ENCODE measurements around the gene DENND2C. TPM values are rescaled to one million over a fixed set of nuclear protein-coding genes. Genes with fewer than 3 reads are reported as not detected.

Gene DENND2C
- total RNA-seq, 1 experiment from 2014 or later = 3.6 TPM

GRCh38 chr1:114702737-114703136, 32.9 kb upstream of the DENND2C start:
- no peaks in the 10 kb centered on the region for H3K79me2 ChIP-seq (ENCODE audit: insufficient read depth, low read length)
- H3K4me2 ChIP-seq (ENCODE audit: low read length) = no peak overlapping the region
- H3K4me3 ChIP-seq (replicated peaks in 1 of 2; ENCODE audit: low read depth in 1 of 2, low read length in 2 of 2) = no peak overlapping the region
- H4K20me1 ChIP-seq (ENCODE audit: insufficient read depth) = no peaks in the 10 kb centered on the region
- H3K9me3 ChIP-seq (ENCODE audit: control insufficient read depth in 1 of 2, insufficient read depth in 1 of 2, low read depth in 1 of 2, low read length in 2 of 2) = no peaks in the 10 kb centered on the region
- H2AFZ ChIP-seq (ENCODE audit: low read depth, low read length, poor library complexity, severe bottlenecking) = no peak overlapping the region
- H3K9ac ChIP-seq (ENCODE audit: low read length) = no peak overlapping the region
- BruUV-seq (replicated peaks) = no TSS peak
- H3K9me2 ChIP-seq (ENCODE audit: insufficient read depth) = no peaks in the 10 kb centered on the region
- no peak for ATAC-seq
- intact Hi-C loops (cut with micrococcal nuclease) = no loop called here
- H3K4me1 ChIP-seq (ENCODE audit: control insufficient read depth in 1 of 2, insufficient read depth in 2 of 2, low read length in 2 of 2) = no peaks in the 10 kb centered on the region
- ChIA-PET RAD21 (ENCODE audit: low non-redundant PET in 1 of 2, low total read pairs in 2 of 2, uncharacterized antibody in 2 of 2, unreplicated experiment in 2 of 2) (no interaction called here), POLR2A (no interaction called here), CTCF (no interaction called here)
- TF ChIP-seq CTCF (IDR thresholded peaks at IDR 0.05 in 2 of 3, conservative IDR thresholded peaks at IDR 0.05 in 1 of 3; ENCODE audit: borderline replicate concordance in 1 of 3, insufficient read depth in 1 of 3, low read depth in 2 of 3, low read length in 2 of 3) = no peak
- TF ChIP-seq SP1 (IDR thresholded peaks at IDR 0.05; ENCODE audit: low read depth) = no peak
- TF ChIP-seq ZNF274 (IDR thresholded peaks at IDR 0.05; ENCODE audit: low read depth, low read length) = no peak
- no peak for TF ChIP-seq TCF7L2 (IDR thresholded peaks at IDR 0.05; ENCODE audit: borderline replicate concordance, extremely low read depth, insufficient read depth, insufficient read length)
- TF ChIP-seq CEBPB (IDR thresholded peaks at IDR 0.05; ENCODE audit: low read depth) = no peak
- TF ChIP-seq JUND (IDR thresholded peaks at IDR 0.05) = no peak
- TF ChIP-seq POLR2A (IDR thresholded peaks at IDR 0.05; ENCODE audit: borderline replicate concordance, extremely low read depth, insufficient read depth, insufficient read length) = no peak
- no peak overlapping the region for H3K27ac ChIP-seq (ENCODE audit: low read depth, low read length)
- H3K36me3 ChIP-seq (ENCODE audit: control insufficient read depth in 1 of 2, insufficient read depth in 2 of 2, low read length in 2 of 2) = peaks cover 13% of the 10 kb centered on the region in 2 experiments
- no peak for DNase-seq (ENCODE audit: low read depth, low spot score)
- no peaks in the 10 kb centered on the region for H3K27me3 ChIP-seq (ENCODE audit: insufficient read depth, low read length)

GRCh38 chr1:114701931-114702330, 32.1 kb upstream of the DENND2C start:
- H3K9ac ChIP-seq (ENCODE audit: low read length) = no peak overlapping the region
- POLR2A ChIA-PET = no interaction called here
- no TSS peak for BruUV-seq (replicated peaks)
- H3K4me1 ChIP-seq (ENCODE audit: control insufficient read depth in 1 of 2, insufficient read depth in 2 of 2, low read length in 2 of 2) = no peaks in the 10 kb centered on the region
- no peak overlapping the region for H3K4me2 ChIP-seq (ENCODE audit: low read length)
- ATAC-seq = no peak
- CTCF ChIA-PET = no interaction called here
- TF ChIP-seq ELF1 (IDR thresholded peaks at IDR 0.05; ENCODE audit: borderline replicate concordance, low read depth) = no peak
- TF ChIP-seq ATF3 (IDR thresholded peaks at IDR 0.05) = no peak
- TF ChIP-seq CEBPB (IDR thresholded peaks at IDR 0.05; ENCODE audit: low read depth) = no peak
- no peak for TF ChIP-seq REST (IDR thresholded peaks at IDR 0.05; ENCODE audit: low read depth)
- no peak for TF ChIP-seq POLR2A (IDR thresholded peaks at IDR 0.05; ENCODE audit: borderline replicate concordance, extremely low read depth, insufficient read depth, insufficient read length)
- TF ChIP-seq ZNF274 (IDR thresholded peaks at IDR 0.05; ENCODE audit: low read depth, low read length) = no peak
- no peak for TF ChIP-seq ZFX (IDR thresholded peaks at IDR 0.05)
- no peak for TF ChIP-seq EZH2phosphoT487 (IDR thresholded peaks at IDR 0.05; ENCODE audit: borderline replicate concordance)
- no peak for TF ChIP-seq FOSL1 (IDR thresholded peaks at IDR 0.05; ENCODE audit: low read depth)
- no peak for TF ChIP-seq YY1 (IDR thresholded peaks at IDR 0.05; ENCODE audit: extremely low read depth, insufficient replicate concordance, low read depth, low read length)
- H3K9me2 ChIP-seq (ENCODE audit: insufficient read depth) = no peaks in the 10 kb centered on the region
- H4K20me1 ChIP-seq (ENCODE audit: insufficient read depth) = no peaks in the 10 kb centered on the region
- no peak overlapping the region for H2AFZ ChIP-seq (ENCODE audit: low read depth, low read length, poor library complexity, severe bottlenecking)
- RAD21 ChIA-PET (ENCODE audit: low non-redundant PET in 1 of 2, low total read pairs in 2 of 2, uncharacterized antibody in 2 of 2, unreplicated experiment in 2 of 2) = no interaction called here
- no peak overlapping the region for H3K27ac ChIP-seq (ENCODE audit: low read depth, low read length)
- H3K9me3 ChIP-seq (ENCODE audit: control insufficient read depth in 1 of 2, insufficient read depth in 1 of 2, low read depth in 1 of 2, low read length in 2 of 2) = no peaks in the 10 kb centered on the region
- H3K27me3 ChIP-seq (ENCODE audit: insufficient read depth, low read length) = no peaks in the 10 kb centered on the region
- no peak overlapping the region for H3K4me3 ChIP-seq (replicated peaks in 1 of 2; ENCODE audit: low read depth in 1 of 2, low read length in 2 of 2)
- no peaks in the 10 kb centered on the region for H3K79me2 ChIP-seq (ENCODE audit: insufficient read depth, low read length)
- H3K36me3 ChIP-seq (ENCODE audit: control insufficient read depth in 1 of 2, insufficient read depth in 2 of 2, low read length in 2 of 2) = peaks cover 5% of the 10 kb centered on the region in 2 experiments; a peak in 3 of 4 replicates
- DNase-seq (ENCODE audit: low read depth, low spot score) = no peak
- intact Hi-C loops (cut with micrococcal nuclease) = no loop called here
